ENCODE results near the gene CBX1. TPM values are rescaled to one million over a fixed set of nuclear protein-coding genes. Genes with fewer than 3 reads are reported as not detected.

CBX1 gene
- total RNA-seq, 4 donors from 2014 or later: 21.0 to 46.7 (median 24.7) TPM

GRCh38 chr17:48024149-48025039, 76.9 kb downstream of the CBX1 start:
- peaks cover 0 to 34% (median 0%) of the 10 kb centered on the region in 4 donors for H3K27me3 ChIP-seq
- H3K27ac ChIP-seq: peak overlapping the region; percentile 45 to 86 (median 78)
- WGBS, 2 donors: 0% methylated on average over 21 to 25 of the region's 54 CpGs
- H3K9me3 ChIP-seq: no peaks in the 10 kb centered on the region
- H3K4me1 ChIP-seq: peaks cover 34 to 45% (median 37%) of the 10 kb centered on the region in 3 donors
- DNase-seq: no peak
- intact Hi-C loops (cut with DNase I): loop anchor here (5.0 kb wide), 2 partner anchors 48 to 103 kb away; no protein-coding TSS in a partner anchor
- TF ChIP-seq, protein P1, sequence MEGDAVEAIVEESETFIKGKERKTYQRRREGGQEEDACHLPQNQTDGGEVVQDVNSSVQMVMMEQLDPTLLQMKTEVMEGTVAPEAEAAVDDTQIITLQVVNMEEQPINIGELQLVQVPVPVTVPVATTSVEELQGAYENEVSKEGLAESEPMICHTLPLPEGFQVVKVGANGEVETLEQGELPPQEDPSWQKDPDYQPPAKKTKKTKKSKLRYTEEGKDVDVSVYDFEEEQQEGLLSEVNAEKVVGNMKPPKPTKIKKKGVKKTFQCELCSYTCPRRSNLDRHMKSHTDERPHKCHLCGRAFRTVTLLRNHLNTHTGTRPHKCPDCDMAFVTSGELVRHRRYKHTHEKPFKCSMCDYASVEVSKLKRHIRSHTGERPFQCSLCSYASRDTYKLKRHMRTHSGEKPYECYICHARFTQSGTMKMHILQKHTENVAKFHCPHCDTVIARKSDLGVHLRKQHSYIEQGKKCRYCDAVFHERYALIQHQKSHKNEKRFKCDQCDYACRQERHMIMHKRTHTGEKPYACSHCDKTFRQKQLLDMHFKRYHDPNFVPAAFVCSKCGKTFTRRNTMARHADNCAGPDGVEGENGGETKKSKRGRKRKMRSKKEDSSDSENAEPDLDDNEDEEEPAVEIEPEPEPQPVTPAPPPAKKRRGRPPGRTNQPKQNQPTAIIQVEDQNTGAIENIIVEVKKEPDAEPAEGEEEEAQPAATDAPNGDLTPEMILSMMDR (IDR thresholded peaks at IDR 0.05): peak in 2 of 6 experiments; percentile 7 to 32
- TF ChIP-seq POLR2A (IDR thresholded peaks at IDR 0.05): no peak
- no peaks in the 10 kb centered on the region for H3K36me3 ChIP-seq
- H3K4me3 ChIP-seq: peak overlapping the region; percentile 29 to 70 (median 48)

- Histone ChIP-seq H3K4me1 (peaks cover 34 to 45% (median 37%) of the 10 kb centered on the region in 3 donors), H3K4me3 (peak overlapping the region; percentile 29 to 70 (median 48))
- intact Hi-C loops (cut with DNase I): no loop called here
Measured at GRCh38 chr17:48023400-48024148, 77.7 kb downstream of the CBX1 start.

DNA sequence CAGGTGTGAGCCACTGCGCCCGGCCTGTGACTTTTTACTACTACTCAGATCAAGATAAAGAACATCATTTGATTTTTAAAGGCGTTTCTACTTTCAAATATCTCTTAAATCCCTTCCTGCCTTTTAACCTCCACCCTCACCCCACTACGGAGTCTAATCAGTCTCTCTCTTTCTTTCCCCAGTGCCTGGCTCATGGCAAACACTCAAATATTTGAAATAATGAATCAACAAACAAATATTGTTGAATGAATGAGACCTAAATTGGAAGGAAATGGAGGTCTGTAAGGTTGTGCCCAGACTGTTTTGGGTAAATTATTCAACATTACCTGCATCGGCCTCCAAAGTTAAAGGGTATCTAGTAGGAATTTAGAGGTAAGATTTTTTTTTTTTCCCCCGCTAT, 78.4 kb downstream of the CBX1 start:
- intact Hi-C loops (cut with DNase I): no loop called here

More at GRCh38 chr17:48023400-48024148, 77.7 kb downstream of the CBX1 start:
- DNase-seq: peak; percentile 19
- WGBS, 2 donors: 0% methylated on average over 1 of the region's 54 CpGs; no CpG with 5 or more reads in 1 of the 2 donors
- peak in 1 of 4 donors; percentile 8 for TF ChIP-seq POLR2A (IDR thresholded peaks at IDR 0.05)
- TF ChIP-seq, protein P1 (IDR thresholded peaks at IDR 0.05): peak in 5 of 6 experiments; percentile 5 to 53 (median 23)
- Histone ChIP-seq H3K36me3 (no peaks in the 10 kb centered on the region), H3K27ac (peak overlapping the region; percentile 45 to 86 (median 78)), H3K27me3 (peaks cover 0 to 42% (median 0%) of the 10 kb centered on the region in 4 donors), H3K9me3 (no peaks in the 10 kb centered on the region)

GRCh38 chr17:48021934-48022333, 79.3 kb downstream of the CBX1 start:
- 49 to 58% methylated on average over 4 to 5 of the region's 5 CpGs for WGBS, 2 donors
- Histone ChIP-seq H3K9me3 (no peaks in the 10 kb centered on the region), H3K4me3 (no peak overlapping the region), H3K27me3 (peaks cover 0 to 44% (median 0%) of the 10 kb centered on the region in 4 donors), H3K36me3 (no peaks in the 10 kb centered on the region), H3K27ac (no peak overlapping the region), H3K4me1 (peaks cover 34 to 41% (median 34%) of the 10 kb centered on the region in 3 donors)
- DNase-seq: no peak
- TF ChIP-seq, protein P1 (IDR thresholded peaks at IDR 0.05): no peak
- TF ChIP-seq POLR2A (IDR thresholded peaks at IDR 0.05): no peak
- intact Hi-C loops (cut with DNase I): no loop called here

More for the DNA sequence above, 78.4 kb downstream of the CBX1 start:
- WGBS, 2 donors: 32 to 46% methylated on average over 4 to 6 of the region's 6 CpGs
- DNase-seq: no peak
- TF ChIP-seq, protein P1 (IDR thresholded peaks at IDR 0.05): no peak
- no peak for TF ChIP-seq POLR2A (IDR thresholded peaks at IDR 0.05)
- Histone ChIP-seq H3K36me3 (no peaks in the 10 kb centered on the region), H3K4me1 (peaks cover 34 to 45% (median 37%) of the 10 kb centered on the region in 3 donors), H3K9me3 (no peaks in the 10 kb centered on the region), H3K27ac (peak overlapping the region in 1 of 4 donors; percentile 86), H3K4me3 (peak overlapping the region in 1 of 4 donors; percentile 70), H3K27me3 (peaks cover 0 to 44% (median 0%) of the 10 kb centered on the region in 4 donors)

Small RNA genes within 50 kb of the gene (small RNA-seq; reads per million reads assigned to genes)
- gene AC004477.2 (0 reads per million in 4 donors), gene MIR152 (79.8 to 136 (median 88.4) reads per million in 4 donors), gene RNU6-1201P (0 to 0.30 (median 0) reads per million in 4 donors)

Other genes starting within 250 kb of the CBX1 start
- gene SP2, start 205.2 kb downstream of the CBX1 start, total RNA-seq: 1 to 10 TPM; 4.0 to 9.9 (median 9.2) TPM
- gene PNPO, start 159.9 kb downstream of the CBX1 start, total RNA-seq: 10 to 100 TPM; 25.6 to 38.6 (median 34.2) TPM
- 10 to 100 TPM in 1 of 4 donors, 1 to 10 TPM in 3; 3.3 to 12.5 (median 7.1) TPM for gene PRR15L, start 143.6 kb downstream of the CBX1 start, total RNA-seq
- gene CDK5RAP3, start 130.4 kb downstream of the CBX1 start, total RNA-seq: 100 to 1,000 TPM in 1 of 4 donors, 10 to 100 TPM in 3; 60.1 to 141 (median 66.0) TPM
- 10 to 100 TPM in 1 of 4 donors, 1 to 10 TPM in 2, under 1 TPM in 1; 0.91 to 14.5 (median 5.7) TPM for gene COPZ2, start 63.7 kb downstream of the CBX1 start, total RNA-seq
- 100 to 1,000 TPM in 1 of 4 donors, 10 to 100 TPM in 3; 41.6 to 103 (median 60.0) TPM for gene NFE2L1, start 53.1 kb downstream of the CBX1 start, total RNA-seq
- 10 to 100 TPM; 12.7 to 16.6 (median 15.0) TPM for gene SNX11, start 6.3 kb upstream of the CBX1 start, total RNA-seq

All from esophagus squamous epithelium (tissue), 5 donors.